Spleen (tissue), 11 donors: ENCODE data around the gene IL31. TPM values are rescaled to one million over a fixed set of nuclear protein-coding genes. Genes with fewer than 3 reads are reported as not detected.
A peak's percentile ranks its signal among the peaks of the same experiment; 100 is the strongest.
"Not testable (repeated sequence)": the region's sequence is repeated elsewhere in the genome, so short reads cannot be mapped to it uniquely, and the experiment has no call there.

Experiments used
- DNase-seq: peaks from one replicate; pipeline ENCODE4 v3.0.0-alpha.2; 2020
- H3K27ac ChIP-seq, 8 donors: fragments of 200-600 bp; sonication (generic) in 7 of 8; 1 replicate in 4 of 8; 2 replicates in 4 of 8; pipeline versions ENCODE4 v1.5.0 to v1.8.0; 2016 to 2021; ENCODE audit warnings: inconsistent platforms in 4 of 8, mild to moderate bottlenecking in 4 of 8, moderate library complexity in 1 of 8
- H3K27me3 ChIP-seq, 7 donors: fragments of 200-600 bp; sonication (generic) in 6 of 7; replicated peaks in 1 of 7; 1 replicate in 4 of 7; 2 replicates in 3 of 7; pipeline versions ENCODE4 v1.5.0 to v1.8.0; 2016 to 2021; ENCODE audit warnings: inconsistent platforms in 3 of 7, mild to moderate bottlenecking in 1 of 7
- H3K36me3 ChIP-seq, 6 donors: fragments of 200-600 bp; sonication (generic) in 5 of 6; 1 replicate in 4 of 6; 2 replicates in 2 of 6; pipeline versions ENCODE4 v1.5.0 to v1.8.0; 2016 to 2021; ENCODE audit warnings: inconsistent platforms in 2 of 6
- H3K4me1 ChIP-seq, 6 donors: fragments of 200-600 bp; sonication (generic) in 5 of 6; 1 replicate in 3 of 6; 2 replicates in 3 of 6; pipeline versions ENCODE4 v1.5.0 to v1.8.0; 2016 to 2021; ENCODE audit warnings: inconsistent platforms in 3 of 6
- H3K4me3 ChIP-seq, 8 donors: fragments of 200-600 bp; sonication (generic) in 7 of 8; 1 replicate in 4 of 8; 2 replicates in 4 of 8; pipeline versions ENCODE4 v1.5.0 to v1.8.0; 2016 to 2021; ENCODE audit warnings: inconsistent platforms in 4 of 8, mild to moderate bottlenecking in 4 of 8, moderate library complexity in 2 of 8
- H3K9me3 ChIP-seq, 8 donors: fragments of 200-600 bp; sonication (generic) in 7 of 8; 1 replicate in 4 of 8; 2 replicates in 4 of 8; pipeline versions ENCODE4 v1.5.0 to v1.8.0; 2016 to 2021; ENCODE audit warnings: inconsistent platforms in 4 of 8
- CTCF ChIP-seq, 11 experiments: fragments of 200-600 bp in 7 of 11; fragments of 450-650 bp in 4 of 11; sonication (generic) in 4 of 11; IDR thresholded peaks in 8 of 11; conservative IDR thresholded peaks in 3 of 11; 1 replicate in 7 of 11; 2 replicates in 4 of 11; pipeline versions ENCODE4 v1.4.0 to v1.8.0; 2016 to 2021; ENCODE audit warnings: antibody characterized with exemption in 11 of 11, inconsistent platforms in 4 of 11, mild to moderate bottlenecking in 1 of 11
- POLR2A ChIP-seq, 3 donors: fragments of 450-650 bp; IDR thresholded peaks; one replicate each; pipeline ENCODE4 v1.5.1; 2017; ENCODE audit warnings: antibody characterized with exemption in 3 of 3, mild to moderate bottlenecking in 1 of 3
- POLR2AphosphoS5 ChIP-seq, 3 donors: sonication (generic); formaldehyde crosslinking; IDR thresholded peaks; one replicate each; pipeline ENCODE4 v1.5.1; 2017; ENCODE audit warnings: antibody characterized with exemption in 3 of 3
- WGBS, 5 donors: extraction: QIAGEN DNeasy Blood & Tissue Kit in 3 of 5; methylation state at CpG; one replicate each; pipeline versions ENCODE4 v1.1.5 to v1.1.7; 2013 to 2018; 5-methylcytosine and 5-hydroxymethylcytosine counted together
- intact Hi-C: fragments of 100-400 bp; cut with DNase I; formaldehyde crosslinking; loops from one replicate; pipeline ENCODE4 v1.15.0; 2023; ENCODE audit warnings: low total_unique reads
- polyA plus RNA-seq, 3 donors: library from polyadenylated mRNA; stranded (reverse); fragments of 200-250 nt; gene quantifications; one replicate each; pipeline ENCODE4 v1.2.1, GENCODE V29; 2013
- total RNA-seq, 7 donors: library from RNA; depleted of rRNA in 3 of 7; stranded (reverse); fragments of >200 nt in 3 of 7; fragmentation: NEBNext Ultra II Directional in 4 of 7; extraction: Animal tissue kit (Norgen Biotek cat#: 25700) in 4 of 7; gene quantifications; one replicate each; pipeline versions ENCODE4 v1.1.0 to v1.2.1, GENCODE V29; 2016 to 2021
- donor health status: healthy with polysubstance abuse.
- donor health status: DM: no; HTN: no; CAD: no; lungs with moderate emphysema.
- donor health status: DM: no; HTN: no; CAD: no.
- donor health status: Bipolar disorder and iron deficiency.
- donor health status: healthy.
- donor health status: DM: no; HTN: no; CAD: no.
- donor health status: DM: yes; HTN: yes; CAD: no.

Gene IL31
- total and polyA plus RNA-seq, 10 donors, result not detected

DNA sequence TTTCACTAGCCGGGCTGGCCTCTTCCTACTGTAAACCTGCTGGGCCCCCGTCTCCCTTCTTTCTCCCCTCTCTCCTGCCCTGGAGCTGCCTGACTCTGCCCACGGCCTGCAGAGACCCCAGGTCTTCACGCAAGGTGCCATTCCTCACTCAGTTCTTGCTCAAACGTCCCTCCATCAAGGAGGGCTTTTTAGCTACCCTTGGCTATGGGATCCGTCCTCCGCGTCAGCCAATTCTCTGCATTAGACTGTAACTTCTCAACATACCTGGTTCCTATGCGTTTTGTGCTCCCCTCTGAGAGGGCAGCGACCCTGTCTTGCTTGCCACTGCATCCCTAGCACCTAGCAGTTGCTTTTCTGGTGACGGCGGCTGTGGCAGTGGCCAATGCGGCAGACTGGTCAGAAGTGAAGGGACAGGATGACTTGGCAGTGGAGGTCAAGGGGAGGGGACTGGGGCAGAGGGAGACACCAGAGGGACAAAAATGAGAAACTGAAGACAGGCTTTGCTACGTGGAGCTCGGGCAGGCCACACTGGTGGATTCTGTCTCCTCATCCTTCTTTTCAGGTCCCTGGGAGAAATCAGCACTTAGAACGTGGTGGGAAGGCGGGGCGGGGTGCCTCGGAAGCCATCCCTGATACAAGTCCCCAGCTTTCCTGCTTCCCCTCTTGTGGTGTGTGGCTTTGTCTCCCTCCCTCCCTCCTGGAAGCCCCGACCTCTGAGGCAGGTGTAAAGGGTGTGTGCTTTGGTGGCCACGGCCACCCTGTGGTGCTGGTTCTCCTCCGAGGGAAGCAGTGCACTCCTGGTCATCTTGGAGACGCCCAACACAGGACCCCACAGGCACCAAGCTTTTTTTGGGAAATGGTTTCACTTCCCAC lies 31.3 kb upstream of the IL31 start:
- no peak overlapping the region for H3K27ac ChIP-seq
- H3K27me3 ChIP-seq, result peaks cover 0 to 57% (median 39%) of the 10 kb centered on the region in 7 donors
- no peak for DNase-seq

GRCh38 chr12:122204167-122205052 lies 30.4 kb upstream of the IL31 start:
- no peaks in the 10 kb centered on the region for H3K9me3 ChIP-seq
- no peak for DNase-seq
- H3K27ac ChIP-seq, result no peak overlapping the region
- no peak for TF ChIP-seq POLR2A (IDR thresholded peaks at IDR 0.05)
- peak in 1 of 3 donors; percentile 40 for TF ChIP-seq POLR2AphosphoS5 (IDR thresholded peaks at IDR 0.05)
- TF ChIP-seq CTCF (IDR thresholded peaks at IDR 0.05 in 8 of 11, conservative IDR thresholded peaks at IDR 0.05 in 3 of 11), result no peak
- peak overlapping the region; percentile 41 to 83 (median 61) for H3K4me3 ChIP-seq
- H3K27me3 ChIP-seq, result peaks cover 0 to 66% (median 39%) of the 10 kb centered on the region in 7 donors
- peaks cover 0 to 31% (median 29%) of the 10 kb centered on the region in 6 donors for H3K36me3 ChIP-seq
- 10 to 36% (median 12%) methylated on average over 25 to 71 of the region's 71 CpGs for WGBS, 5 donors
- peaks cover 7 to 35% (median 25%) of the 10 kb centered on the region in 6 donors for H3K4me1 ChIP-seq
- intact Hi-C loops, result no loop called here

More for the DNA sequence above, 31.3 kb upstream of the IL31 start:
- H3K36me3 ChIP-seq, result peaks cover 0 to 40% (median 37%) of the 10 kb centered on the region in 6 donors
- intact Hi-C loops, result no loop called here
- no peaks in the 10 kb centered on the region for H3K9me3 ChIP-seq
- H3K4me1 ChIP-seq, result peaks cover 7 to 35% (median 25%) of the 10 kb centered on the region in 6 donors
- no peak overlapping the region for H3K4me3 ChIP-seq
- WGBS, 5 donors, result 49 to 59% (median 50%) methylated on average over 23 of the region's 23 CpGs
- TF ChIP-seq POLR2AphosphoS5 (IDR thresholded peaks at IDR 0.05) (peak in 2 of 3 donors; percentile 11 to 32), POLR2A (IDR thresholded peaks at IDR 0.05) (no peak), CTCF (IDR thresholded peaks at IDR 0.05 in 8 of 11, conservative IDR thresholded peaks at IDR 0.05 in 3 of 11) (no peak)

DNA sequence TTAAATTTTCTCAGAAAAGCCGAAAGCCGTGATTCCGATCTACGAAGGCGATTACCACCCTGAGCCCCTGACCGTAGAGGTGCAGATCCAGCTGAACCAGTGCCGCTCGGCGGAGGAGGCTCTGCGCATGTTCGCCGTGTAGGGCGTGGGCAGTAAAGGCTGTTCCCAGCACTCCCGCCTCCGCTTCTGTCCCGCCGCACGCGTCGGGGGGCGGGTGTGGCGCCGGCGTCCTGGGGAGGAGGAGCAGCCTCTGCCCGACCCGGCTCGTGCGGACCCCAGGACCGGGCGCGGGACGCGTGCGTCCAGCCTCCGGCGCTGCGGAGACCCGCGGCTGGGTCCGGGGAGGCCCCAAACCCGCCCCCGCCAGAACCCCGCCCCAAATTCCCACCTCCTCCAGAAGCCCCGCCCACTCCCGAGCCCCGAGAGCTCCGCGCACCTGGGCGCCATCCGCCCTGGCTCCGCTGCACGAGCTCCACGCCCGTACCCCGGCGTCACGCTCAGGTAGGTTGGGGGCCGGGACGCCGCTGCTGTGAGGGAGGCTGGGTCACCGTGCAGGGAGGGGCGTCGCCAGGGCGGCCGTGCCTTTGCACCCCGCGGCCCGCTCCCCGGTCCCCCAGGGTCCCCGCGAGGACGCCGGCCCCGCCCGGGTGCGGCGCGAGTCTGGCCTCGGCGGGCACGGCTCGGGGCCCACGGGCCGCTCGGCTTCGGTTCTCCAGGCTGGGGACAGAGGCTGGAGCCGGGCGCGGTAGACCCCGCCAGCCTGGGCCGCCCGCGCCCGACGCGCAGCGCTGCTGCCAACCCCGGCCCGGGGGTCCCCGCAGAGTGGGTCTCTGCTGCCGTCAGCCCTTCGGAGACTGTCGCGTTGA lies 29.5 kb upstream of the IL31 start, which contains the start of gene B3GNT4:
Gene B3GNT4, plus strand, starts transcription at position 409 of the 866 bp plus-strand sequence. CDS start 910 bp downstream, outside the sequence.
- no peaks in the 10 kb centered on the region for H3K9me3 ChIP-seq
- peak; percentile 86 for DNase-seq
- intact Hi-C loops, result no loop called here
- H3K27ac ChIP-seq, result no peak within 1 kb of the TSS
- peaks cover 0 to 22% (median 20%) of the 10 kb centered on the region in 6 donors for H3K36me3 ChIP-seq
- WGBS, 5 donors, result 0 to 1% (median 1%) methylated on average over 31 to 104 of the region's 104 CpGs
- H3K27me3 ChIP-seq, result peaks cover 0 to 75% (median 41%) of the 10 kb centered on the region in 7 donors
- H3K4me1 ChIP-seq, result peaks cover 7 to 35% (median 25%) of the 10 kb centered on the region in 6 donors
- H3K4me3 ChIP-seq, result peak within 1 kb of the TSS; percentile 41 to 83 (median 61)
- TF ChIP-seq POLR2A (IDR thresholded peaks at IDR 0.05) (no peak), POLR2AphosphoS5 (IDR thresholded peaks at IDR 0.05) (peak in 2 of 3 donors; percentile 40 to 48), CTCF (IDR thresholded peaks at IDR 0.05 in 8 of 11, conservative IDR thresholded peaks at IDR 0.05 in 3 of 11) (no peak)

DNA sequence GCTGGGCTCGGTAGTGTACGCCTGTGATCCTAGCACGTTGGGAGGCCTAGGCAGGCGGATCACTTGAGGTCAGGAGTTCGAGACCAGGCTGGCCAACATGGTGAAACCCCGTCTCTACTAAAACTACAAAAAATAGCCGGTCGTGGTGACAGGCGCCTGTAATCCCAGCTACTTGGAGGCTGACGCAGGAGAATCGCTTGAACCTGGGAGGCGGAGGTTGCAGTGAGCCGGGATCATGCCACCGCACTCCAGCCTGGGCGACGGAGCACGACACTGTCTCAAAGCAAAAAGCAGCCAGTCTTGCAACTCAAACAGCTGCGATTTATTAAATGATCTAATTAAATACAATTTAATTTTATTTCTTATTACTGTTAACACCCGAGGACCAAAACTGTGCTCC lies 28.8 kb upstream of the IL31 start:
- H3K4me3 ChIP-seq, result peak overlapping the region; percentile 41 to 83 (median 61)
- not testable (repeated sequence) for H3K27ac ChIP-seq

More for the DNA sequence above, 28.8 kb upstream of the IL31 start:
- intact Hi-C loops, DNase-seq, H3K9me3 ChIP-seq: not testable (repeated sequence)
- 63 to 70% (median 68%) methylated on average over 19 of the region's 19 CpGs for WGBS, 5 donors
- Histone ChIP-seq H3K36me3 (peaks cover 0 to 15% (median 13%) of the 10 kb centered on the region in 6 donors), H3K27me3 (peaks cover 0 to 82% (median 41%) of the 10 kb centered on the region in 7 donors), H3K4me1 (peaks cover 7 to 35% (median 25%) of the 10 kb centered on the region in 6 donors)
